HG03460 (cell line): ENCODE measurements around the gene RNF187.

Experiments used
- ATAC-seq: cut with Tn5 transposase; IDR thresholded peaks from one replicate; pipeline ENCODE4 v1.9.1; 2021; ENCODE audit not compliant: unreplicated experiment

RNF187 gene

DNA sequence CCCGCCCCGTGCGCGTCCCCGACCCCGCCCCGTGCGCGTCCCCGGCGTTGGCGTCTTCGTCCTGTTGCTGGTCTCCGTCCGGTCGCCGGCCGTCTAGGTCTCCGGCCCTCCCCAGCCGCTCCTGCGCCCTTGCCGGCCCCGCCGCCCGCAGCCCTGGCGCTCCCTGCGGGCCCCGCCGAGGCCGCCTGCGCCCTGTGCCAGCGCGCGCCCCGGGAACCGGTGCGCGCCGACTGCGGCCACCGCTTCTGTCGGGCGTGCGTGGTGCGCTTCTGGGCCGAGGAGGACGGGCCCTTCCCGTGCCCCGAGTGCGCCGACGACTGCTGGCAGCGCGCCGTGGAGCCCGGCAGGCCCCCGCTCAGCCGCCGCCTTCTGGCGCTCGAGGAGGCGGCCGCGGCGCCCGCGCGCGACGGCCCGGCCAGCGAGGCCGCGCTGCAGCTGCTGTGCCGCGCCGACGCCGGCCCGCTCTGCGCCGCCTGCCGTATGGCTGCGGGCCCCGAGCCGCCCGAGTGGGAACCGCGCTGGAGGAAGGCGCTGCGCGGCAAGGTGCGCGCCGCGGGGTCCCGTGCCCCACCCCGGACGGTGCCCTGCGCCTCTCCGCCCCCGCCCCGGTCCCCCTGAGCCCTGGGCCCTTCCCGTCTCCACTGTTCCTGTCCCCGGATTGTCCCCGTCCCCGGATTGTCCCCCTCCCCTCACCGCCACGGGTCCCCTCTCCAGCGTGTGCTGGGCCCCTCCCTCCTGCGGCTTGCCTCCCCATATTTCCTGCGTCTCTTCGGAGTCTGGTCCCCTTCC lies at the start of gene RNF187:
Gene RNF187, plus strand, starts transcription at position 47 of the 789 bp plus-strand sequence.
- peak; percentile 61 for ATAC-seq

DNA sequence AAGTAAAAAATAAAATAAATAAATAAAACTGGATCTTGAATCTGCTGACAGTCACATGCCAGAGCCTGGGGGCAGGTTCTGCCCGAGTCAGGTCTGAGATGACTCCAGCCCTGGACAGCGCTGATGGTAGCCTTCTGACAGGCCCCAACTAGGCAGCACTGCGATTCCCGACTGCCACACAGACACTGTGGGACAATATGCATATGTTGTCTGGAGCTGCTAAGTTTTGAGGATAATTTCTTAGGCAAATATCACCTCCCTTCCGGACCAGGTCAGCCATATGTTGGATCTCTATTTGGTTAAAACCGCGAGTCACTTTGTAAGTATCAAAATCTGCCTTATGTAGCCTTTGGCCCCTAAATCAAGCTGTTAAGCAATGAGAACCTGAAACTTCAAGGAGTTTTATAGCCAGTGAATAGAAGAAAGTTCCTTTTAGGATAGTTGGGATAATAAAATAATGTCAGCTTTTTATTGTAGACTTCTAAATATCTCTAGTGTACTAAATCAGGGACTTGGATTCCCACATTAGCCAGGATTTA lies 49.7 kb upstream of the RNF187 start:
- ATAC-seq, result no peak

DNA sequence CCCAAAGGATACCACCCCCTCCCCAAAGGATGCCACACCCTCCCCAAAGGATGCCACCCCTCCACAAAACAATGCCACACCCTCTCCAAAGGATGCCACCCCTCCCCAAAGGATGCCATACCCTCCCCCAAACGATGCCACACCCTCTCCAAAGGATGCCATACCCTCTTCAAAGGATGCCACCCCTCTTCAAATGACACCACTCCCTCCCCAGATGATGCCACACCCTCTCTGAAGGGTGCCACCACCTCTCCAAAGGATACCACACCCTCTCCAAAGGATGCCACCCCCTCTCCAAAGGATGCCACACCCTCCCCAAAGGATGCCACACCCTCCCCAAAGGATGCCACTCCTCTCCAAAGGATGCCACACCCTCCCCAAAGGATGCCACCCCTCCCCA lies 48.9 kb upstream of the RNF187 start:
- no peak for ATAC-seq

- ATAC-seq, result no peak
These were observed 46.3 kb upstream of the RNF187 start for GRCh38 chr1:228440761-228441500.

DNA sequence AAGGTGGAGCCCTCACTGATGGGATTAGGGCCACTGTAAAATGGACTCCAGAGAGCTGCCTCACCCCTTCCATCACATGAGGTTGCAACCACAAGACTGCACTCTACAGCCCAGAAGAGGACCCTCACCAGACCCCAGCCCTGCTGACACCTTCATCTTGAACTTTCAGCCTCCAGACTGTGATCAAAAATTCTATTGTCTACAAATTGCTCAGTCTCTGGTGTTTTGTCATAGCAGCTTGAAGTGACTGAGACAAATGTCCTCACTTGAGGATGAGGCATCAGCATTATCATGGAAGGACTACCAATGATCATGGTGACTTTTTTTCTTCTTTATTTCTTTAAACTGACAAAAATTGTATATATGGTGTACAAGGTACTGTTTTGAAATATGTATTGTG lies 43.8 kb upstream of the RNF187 start:
- ATAC-seq, result no peak

DNA sequence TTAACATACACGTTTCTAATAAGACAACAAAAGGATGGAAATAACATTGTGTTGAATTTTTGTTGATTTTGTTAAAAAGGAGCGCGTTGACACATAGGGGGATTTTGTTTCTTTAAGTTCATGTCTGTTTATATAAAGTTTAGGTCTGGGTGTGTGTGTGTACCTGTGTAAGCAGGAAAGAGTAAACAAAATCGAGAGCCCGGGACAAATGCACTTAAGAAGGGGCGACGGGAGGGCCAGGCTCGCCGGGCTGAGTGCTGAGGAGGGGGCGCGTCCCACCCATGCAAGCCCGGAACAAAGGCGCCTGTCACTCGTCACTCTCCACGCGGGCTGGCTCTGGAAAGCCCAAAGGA lies 41.7 kb upstream of the RNF187 start:
- ATAC-seq, result no peak

DNA sequence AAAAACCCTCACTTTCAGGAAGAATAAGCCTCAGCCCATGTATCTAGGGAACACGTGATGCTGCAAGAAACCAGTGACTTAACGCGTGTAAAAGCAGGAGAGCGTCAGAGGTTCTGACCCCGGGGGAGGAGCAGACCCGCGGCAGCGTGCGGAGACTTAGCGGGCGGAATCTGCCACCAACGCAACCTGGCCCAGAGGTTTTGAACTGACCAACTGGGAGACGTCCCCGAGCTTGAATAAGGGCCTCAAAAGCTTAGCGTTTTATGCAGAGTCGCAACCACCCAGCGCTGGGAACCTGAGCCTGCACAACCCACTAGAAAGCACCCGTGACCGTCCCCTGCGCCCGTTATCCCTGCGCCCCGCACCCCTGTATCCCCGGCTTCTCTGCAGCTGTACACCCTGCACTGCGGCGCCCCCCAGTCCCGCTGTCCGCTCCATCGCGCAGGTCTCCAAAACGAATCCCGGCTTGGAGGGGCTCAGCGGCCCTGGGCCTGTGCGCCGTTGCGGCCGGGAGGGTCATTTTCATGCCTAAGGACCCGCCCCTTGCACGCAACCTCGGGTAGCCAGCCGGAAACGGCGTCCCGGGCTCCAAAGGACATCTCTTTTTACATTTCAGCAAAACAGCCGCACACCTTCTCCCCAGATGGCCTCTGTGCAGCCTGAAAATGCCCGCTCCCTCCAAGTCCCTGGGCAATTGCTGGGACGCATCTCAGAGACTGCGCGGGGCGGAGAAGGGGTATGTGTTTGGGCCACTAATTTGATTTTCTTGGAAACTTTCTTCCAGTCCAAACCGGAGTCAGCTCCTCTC lies 41.1 kb upstream of the RNF187 start:
- peak; percentile 54 for ATAC-seq

DNA sequence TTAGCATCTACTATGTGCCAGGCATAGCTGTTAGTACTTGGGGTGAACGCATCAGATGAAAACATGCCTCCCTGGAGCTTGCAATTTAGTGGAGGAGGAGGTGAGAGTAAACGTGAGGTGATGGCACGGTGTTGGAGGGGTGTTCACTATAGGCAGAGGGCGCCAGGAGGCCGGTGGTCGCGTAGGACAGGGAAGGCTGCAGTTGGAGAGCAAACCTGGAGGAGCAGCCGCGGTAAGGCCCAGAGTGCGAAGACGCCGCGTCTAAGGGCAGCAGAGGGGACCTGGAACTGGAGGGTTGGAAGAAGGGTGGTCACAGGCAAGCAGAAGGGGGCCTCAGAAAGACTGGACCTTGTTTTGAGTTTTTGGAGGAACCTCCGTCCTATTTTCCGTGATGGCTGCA lies 40.3 kb upstream of the RNF187 start:
- ATAC-seq, result no peak

DNA sequence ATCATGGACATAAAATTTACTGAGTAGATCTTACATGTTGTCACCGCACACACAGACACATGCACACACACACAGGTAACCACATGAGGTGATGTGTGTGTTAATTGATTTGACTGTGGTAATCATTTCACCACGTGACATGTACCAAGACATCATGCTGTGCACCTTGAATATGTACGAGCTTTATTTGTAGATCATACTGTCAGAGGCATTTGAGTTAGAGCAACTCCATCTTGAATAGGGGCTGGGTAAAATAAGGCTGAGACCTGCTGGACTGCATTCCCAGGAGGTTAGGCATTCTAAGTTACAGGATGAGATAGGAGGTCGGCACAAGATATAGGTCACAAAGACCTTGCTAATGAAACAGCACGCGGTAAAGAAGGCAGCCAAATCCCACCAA lies 38.8 kb upstream of the RNF187 start:
- no peak for ATAC-seq

DNA sequence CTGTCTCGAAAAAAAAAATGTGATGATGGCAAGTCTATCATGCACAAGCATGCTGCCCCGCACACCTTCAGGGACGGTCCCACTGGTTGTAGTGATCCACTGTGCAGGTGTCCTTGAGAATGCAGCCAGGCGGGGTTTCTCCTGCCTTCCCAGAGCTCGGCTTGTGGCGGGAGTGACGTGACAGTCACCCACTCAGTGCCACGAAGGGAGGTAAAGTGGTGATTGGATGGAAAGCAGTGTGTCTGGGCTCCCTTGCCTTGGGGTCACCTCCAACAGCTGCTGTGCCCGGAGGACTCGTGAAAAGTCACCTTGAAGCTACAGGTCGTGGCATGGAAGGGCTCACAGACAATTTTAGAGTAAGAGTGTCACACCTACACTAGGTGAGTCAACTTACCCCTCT lies 37.0 kb upstream of the RNF187 start:
- no peak for ATAC-seq

DNA sequence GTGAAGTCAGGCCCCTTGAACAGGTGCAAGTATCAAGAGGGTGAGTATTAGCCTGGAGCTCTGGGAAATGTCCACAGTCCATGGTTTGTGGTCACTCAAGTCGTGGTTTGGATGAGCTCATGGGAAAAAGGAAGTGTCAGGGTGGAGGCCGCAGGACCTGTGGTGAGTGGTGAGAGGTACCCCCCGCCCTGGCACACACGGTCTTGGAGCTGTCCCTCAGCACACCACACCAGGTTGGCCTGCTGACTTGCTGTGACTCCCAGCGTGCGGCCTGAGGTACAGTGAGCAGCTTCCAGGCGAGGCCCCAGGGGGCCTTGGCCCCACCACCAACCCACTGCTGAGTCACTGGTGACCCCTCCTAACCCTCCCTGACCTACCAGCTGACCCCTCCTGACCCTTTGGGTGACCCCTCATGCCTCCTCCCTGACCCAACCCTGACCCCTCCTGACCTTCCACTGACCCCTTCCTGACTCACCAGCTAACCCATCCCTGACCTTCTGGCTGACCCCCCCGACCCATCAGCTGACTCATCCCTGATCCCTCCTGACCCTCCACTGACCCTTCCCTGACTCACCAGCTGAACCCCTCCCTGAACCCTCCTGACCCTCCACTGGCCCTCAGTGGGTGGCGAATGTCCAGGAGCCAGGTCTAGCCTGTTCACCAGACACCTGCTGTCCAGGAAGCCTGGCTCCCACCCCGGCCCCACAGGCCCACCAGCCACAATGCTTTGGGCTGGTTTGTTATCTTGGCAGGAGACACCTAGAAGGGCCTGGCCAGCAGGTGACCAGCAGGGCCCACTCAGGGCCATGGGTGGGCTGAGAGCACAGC lies 34.8 kb upstream of the RNF187 start:
- ATAC-seq, result no peak

- ATAC-seq, result no peak
These were observed 34.1 kb upstream of the RNF187 start for GRCh38 chr1:228453022-228453560.

DNA sequence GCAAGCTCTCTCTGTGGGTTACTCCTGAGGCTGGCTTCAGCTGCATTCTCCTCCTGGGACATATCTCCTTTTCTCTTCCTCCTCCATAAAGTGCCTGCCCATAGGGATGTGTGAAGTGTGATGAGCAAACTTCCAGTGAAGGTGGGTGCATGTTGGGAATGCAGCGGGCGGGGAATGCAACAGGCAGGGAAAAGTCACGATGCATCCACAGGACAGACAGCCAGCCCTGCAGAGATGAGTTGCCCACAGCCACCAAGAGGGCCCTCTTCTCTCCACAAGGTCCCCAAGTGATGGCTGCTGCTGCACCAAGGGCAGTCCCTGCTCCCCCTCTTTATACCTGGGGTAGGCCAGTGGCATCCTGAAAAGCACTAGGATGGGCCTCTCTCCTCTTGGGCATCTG lies 33.6 kb upstream of the RNF187 start:
- no peak for ATAC-seq

DNA sequence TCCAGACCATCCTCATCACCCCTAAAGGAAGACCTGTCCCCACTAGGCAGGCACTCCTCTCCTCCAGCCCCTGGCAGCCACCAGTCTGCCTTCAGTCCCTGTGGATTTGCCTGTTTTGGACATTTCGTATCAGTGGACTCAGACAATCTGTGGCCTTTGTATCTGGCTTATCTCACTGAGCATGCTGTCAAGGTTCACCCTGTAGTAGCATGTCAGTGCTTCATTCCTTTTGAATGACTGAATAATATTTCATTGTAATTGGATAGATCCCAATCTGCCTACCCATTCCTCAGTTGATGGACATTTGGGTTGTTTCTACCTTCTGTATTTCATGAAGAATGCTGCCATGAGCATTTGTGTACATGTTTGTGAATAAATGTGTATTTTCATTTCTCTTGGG lies 32.9 kb upstream of the RNF187 start:
- no peak for ATAC-seq

- no peak for ATAC-seq
These were observed 31.5 kb upstream of the RNF187 start for GRCh38 chr1:228455715-228456114.

DNA sequence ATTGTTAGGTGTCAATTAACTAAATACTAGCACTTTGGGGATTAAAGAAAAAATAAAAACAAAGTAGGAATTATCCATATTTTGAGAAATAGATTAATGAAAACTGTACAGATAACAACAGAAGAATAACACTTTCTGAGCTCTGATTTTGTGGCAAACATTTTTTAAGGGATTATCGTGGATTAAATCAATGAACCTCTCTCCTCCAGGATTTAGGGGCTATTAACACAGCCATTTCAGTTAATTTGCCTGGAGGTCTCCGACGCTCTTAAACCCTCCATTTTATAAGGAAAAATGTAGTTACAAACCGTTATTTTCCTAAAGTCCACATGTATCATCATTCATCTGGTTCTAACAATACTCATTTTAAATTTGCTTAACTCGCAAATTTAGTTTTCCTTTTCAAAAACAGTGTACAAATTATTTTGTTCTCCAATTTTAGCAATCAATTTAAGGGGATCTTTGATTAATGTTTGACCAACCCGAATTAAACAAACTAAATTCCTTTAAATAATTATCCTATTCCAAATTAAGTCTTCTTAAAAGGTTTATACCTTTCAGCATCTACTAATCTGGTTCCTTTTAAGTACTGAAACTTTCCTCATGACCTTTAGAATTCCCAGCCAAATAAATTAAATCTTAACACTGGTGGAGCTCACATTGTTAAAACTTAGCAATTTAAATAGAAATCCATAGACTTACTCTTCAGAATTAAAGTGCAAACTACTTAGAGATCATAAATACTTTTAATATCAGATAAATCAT lies 30.7 kb upstream of the RNF187 start:
- no peak for ATAC-seq

- ATAC-seq, result peak; percentile 5
These were observed 30.2 kb upstream of the RNF187 start for GRCh38 chr1:228457017-228457395.

- peak; percentile 84 for ATAC-seq
These were observed 29.6 kb upstream of the RNF187 start for GRCh38 chr1:228457396-228458176.
